H4 (cell line): Measurements from ENCODE around the gene ZNF598. TPM values are rescaled to one million over a fixed set of nuclear protein-coding genes. Genes with fewer than 3 reads are reported as not detected.
"Not testable (repeated sequence)": the region's sequence is repeated elsewhere in the genome, so short reads cannot be mapped to it uniquely, and the experiment has no call there.

Experiments used
- DNase-seq: peaks from one replicate; pipeline ENCODE4 v3.0.0-alpha.2; 2015; ENCODE audit warnings: low spot score
- total RNA-seq: library from RNA; depleted of rRNA; stranded (reverse); fragments of >200 nt; shearing (Covaris generic); gene quantifications from 2 replicates; pipeline ENCODE4 v1.2.3, GENCODE V29; 2014; rRNA removed

Gene ZNF598
- total RNA-seq, 1 experiment from 2014 or later = 5.5 TPM

GRCh38 chr16:1960665-1961630 is 48.7 kb downstream of the ZNF598 start:
- peak; percentile 45 for DNase-seq

DNA sequence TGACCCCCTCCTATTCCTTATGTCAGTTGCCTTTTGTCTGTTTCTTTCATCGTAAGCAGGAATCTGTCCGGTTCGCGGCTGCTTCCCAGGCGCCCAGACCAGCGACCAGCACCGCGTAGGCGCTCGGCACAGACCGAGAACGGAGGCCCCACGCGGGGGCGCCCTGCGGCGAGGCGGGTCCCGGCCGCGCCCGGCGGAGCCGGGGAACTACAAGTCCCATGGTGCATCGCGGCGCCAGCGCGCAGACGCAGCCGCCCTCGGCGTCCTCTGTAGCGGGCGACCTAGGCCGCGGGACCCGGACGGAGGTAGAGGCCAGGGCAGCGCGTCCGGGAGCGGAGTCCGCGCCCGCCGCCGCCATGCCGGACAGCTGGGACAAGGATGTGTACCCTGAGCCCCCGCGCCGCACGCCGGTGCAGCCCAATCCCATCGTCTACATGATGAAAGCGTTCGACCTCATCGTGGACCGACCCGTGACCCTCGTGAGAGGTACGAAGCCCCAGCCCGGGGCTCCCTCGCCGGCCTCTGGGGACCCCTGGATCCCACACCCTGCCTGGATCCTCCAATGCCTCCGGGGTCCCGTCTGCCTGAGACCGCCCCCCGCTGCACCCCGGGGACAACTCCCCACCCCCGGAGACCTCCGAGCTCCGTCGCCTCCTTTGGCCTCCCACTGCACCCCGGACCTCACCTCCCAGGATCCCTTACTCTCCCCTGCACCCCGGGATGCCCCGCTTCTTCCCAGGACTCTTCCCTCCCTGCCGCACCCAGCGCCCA is 50.2 kb downstream of the ZNF598 start, which contains the start of gene NDUFB10:
TSS of gene NDUFB10 (plus strand) at position 270 of the 771 bp plus-strand sequence. CDS start at position 357, 87 bp downstream.
- peak; percentile 80 for DNase-seq

DNA sequence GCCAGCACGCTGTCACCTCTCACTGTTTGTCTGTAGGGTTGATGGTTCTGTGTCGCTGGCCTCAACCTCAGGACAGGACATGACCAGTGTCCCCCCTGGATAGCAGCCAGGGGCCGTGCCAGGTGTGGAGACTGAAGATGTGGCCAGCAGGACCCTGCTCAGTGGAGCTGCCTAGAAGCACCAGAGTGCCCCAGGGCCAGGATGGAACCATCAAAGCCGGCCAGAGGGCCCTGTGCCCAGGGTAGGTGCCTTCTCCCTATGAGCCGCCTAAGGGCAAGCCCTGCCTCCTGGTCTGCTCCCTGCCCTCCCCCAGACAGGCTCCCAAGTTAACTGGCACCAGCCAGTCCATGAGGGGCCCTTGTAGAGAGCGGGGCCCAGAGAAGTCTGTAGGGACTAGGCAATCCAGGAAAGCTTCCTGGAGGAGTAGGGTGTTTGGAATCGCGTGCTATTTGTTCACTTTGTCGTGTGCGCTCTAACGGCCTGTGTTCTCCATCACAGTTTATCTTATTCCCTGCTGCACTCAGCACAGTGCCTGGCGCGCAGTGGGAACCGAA is 50.8 kb downstream of the ZNF598 start:
- DNase-seq = no peak

DNA sequence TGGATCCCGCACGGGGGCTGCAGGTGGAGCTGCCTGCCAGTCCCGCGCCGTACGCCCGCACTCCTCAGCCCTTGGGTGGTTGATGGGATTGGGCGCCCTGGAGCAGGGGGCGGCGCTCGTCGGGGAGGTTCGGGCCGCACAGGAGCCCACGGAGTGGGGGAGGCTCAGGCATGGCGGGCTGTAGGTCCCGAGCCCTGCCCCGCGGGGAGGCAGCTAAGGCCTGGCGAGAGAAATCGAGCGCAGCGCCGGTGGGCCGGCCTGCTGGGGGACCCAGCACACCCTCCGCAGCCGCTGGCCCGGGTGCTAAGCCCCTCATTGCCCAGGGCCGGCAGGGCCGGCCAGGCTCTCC is 51.5 kb downstream of the ZNF598 start:
- not testable (repeated sequence) for DNase-seq

DNA sequence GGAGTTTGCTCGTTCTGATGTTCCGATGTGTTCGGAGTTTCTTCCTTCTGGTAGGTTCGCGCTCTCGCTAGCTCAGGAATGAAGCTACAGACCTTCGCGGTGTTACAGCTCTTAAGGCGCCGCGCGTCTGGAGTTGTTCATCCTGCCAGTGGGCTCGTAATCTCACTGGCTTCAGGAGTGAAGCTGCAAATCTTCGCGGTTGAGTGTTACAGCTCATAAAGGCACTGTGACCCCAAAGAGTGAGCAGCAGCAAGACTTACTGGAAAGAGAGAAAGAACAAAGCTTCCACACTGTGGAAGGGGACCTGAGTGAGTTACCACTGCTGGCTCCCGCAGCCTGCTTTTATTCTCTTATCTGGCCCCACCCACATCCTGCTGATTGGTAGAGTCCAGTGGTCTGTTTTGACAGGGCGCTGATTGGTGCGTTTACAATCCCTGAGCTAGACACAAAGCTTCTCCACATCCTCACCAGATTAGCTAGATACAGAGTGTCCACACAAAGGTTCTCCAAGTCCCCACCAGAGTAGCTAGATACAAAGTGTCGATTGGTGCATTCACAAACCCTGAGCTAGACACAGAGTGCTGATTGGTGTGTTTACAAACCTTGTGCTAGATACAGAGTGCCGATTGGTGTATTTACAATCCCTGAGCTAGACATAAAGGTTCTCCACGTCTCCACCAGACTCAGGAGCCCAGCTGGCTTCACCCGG is 52.0 kb downstream of the ZNF598 start:
- not testable (repeated sequence) for DNase-seq

GRCh38 chr16:1953734-1954133 is 55.9 kb downstream of the ZNF598 start:
- DNase-seq = no peak

- DNase-seq = no peak
Measured at GRCh38 chr16:1950559-1950958, 59.1 kb downstream of the ZNF598 start.

DNA sequence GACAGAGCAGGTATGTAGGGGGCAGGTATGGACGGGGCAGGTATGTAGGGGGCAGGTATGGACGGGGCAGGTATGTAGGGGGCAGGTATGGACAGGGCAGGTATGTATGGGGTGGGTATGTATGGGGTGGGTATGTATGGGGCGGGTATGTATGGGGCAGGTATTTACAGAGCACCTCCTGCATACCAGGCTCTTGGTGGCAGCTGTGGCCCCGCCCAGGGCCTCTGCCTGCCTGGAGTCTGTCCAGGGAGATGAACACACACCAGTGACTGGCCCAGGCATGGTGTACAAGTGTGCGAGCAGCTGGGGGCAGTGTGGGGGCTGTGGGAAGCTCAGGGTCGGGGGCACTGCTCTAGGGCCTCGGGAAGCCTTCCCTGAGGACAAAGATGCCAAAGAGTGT is 59.6 kb downstream of the ZNF598 start:
- no peak for DNase-seq

DNA sequence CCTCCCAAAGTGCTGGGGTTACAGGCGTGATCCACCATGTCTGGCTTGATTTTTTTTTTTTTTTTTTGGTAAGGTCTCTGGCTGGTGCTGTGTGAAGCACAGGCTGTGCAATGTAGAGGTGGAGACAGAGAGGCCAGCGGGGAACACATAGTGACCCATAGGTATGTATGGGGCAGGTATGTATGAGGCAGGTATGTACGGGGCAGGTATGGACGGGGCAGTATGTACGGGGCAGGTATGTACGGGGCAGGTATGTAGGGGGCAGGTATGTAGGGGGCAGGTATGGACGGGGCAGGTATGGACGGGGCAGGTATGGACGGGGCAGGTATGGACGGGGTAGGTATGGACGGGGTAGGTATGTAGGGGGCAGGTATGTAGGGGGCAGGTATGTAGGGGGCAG is 60.1 kb downstream of the ZNF598 start:
- no peak for DNase-seq

Other genes starting within 250 kb of the ZNF598 start
- gene NME3, start 238.3 kb downstream of the ZNF598 start, total RNA-seq = 0.50 TPM in 1 of 2 replicates, not detected in the other
- gene EME2, start 237.0 kb downstream of the ZNF598 start, total RNA-seq = 0.90 and 1.2 TPM in 2 replicates
- gene MRPS34, start 236.7 kb downstream of the ZNF598 start, total RNA-seq = 114 and 125 TPM in 2 replicates
- gene SPSB3, start 227.2 kb downstream of the ZNF598 start, total RNA-seq = 20.1 and 23.9 TPM in 2 replicates
- 38.9 and 112 TPM in 2 replicates for gene NUBP2, start 226.9 kb downstream of the ZNF598 start, total RNA-seq
- gene IGFALS, start 216.1 kb downstream of the ZNF598 start, total RNA-seq = not detected in 2 replicates
- gene HAGH, start 183.0 kb downstream of the ZNF598 start, total RNA-seq = 18.4 and 31.3 TPM in 2 replicates
- 23.8 and 27.6 TPM in 2 replicates for gene FAHD1, start 182.6 kb downstream of the ZNF598 start, total RNA-seq
- gene MEIOB, start 137.7 kb downstream of the ZNF598 start, total RNA-seq = 2.8 and 9.0 TPM in 2 replicates
- not detected in 2 replicates for gene HS3ST6, start 91.4 kb downstream of the ZNF598 start, total RNA-seq
- gene MSRB1, start 66.6 kb downstream of the ZNF598 start, total RNA-seq = 25.3 and 32.7 TPM in 2 replicates
- gene RPL3L, start 55.1 kb downstream of the ZNF598 start, total RNA-seq = not detected in 2 replicates
- gene NDUFB10, start 50.3 kb downstream of the ZNF598 start, total RNA-seq = 360 and 447 TPM in 2 replicates
- gene RPS2, start 45.0 kb downstream of the ZNF598 start, total RNA-seq = 2,920 and 3,088 TPM in 2 replicates
- not detected in 2 replicates for gene RNF151, start 43.0 kb downstream of the ZNF598 start, total RNA-seq
- gene TBL3, start 37.8 kb downstream of the ZNF598 start, total RNA-seq = 50.8 and 55.9 TPM in 2 replicates
- gene NOXO1, start 28.4 kb downstream of the ZNF598 start, total RNA-seq = not detected in 2 replicates
- 13.4 and 15.1 TPM in 2 replicates for gene GFER, start 25.6 kb downstream of the ZNF598 start, total RNA-seq
- gene SYNGR3, start 19.9 kb downstream of the ZNF598 start, total RNA-seq = 3.4 and 7.7 TPM in 2 replicates
- gene NPW, start 10.0 kb upstream of the ZNF598 start, total RNA-seq = 2.7 TPM in 1 of 2 replicates, not detected in the other
- gene NHERF2, start 17.1 kb upstream of the ZNF598 start, total RNA-seq = 33.1 and 33.7 TPM in 2 replicates
- 28.2 and 42.3 TPM in 2 replicates for gene NTHL1, start 38.0 kb upstream of the ZNF598 start, total RNA-seq
- gene TSC2, start 38.2 kb upstream of the ZNF598 start, total RNA-seq = 11.0 and 15.6 TPM in 2 replicates
- gene PKD1, start 126.1 kb upstream of the ZNF598 start, total RNA-seq = 10.9 and 14.1 TPM in 2 replicates
- 1.9 and 3.2 TPM in 2 replicates for gene RAB26, start 138.8 kb upstream of the ZNF598 start, total RNA-seq
- gene TRAF7, start 146.0 kb upstream of the ZNF598 start, total RNA-seq = 58.2 and 71.0 TPM in 2 replicates
- gene CASKIN1, start 186.8 kb upstream of the ZNF598 start, total RNA-seq = 0.02 TPM in 2 replicates
- gene MLST8, start 195.6 kb upstream of the ZNF598 start, total RNA-seq = 22.1 and 28.4 TPM in 2 replicates
- 0.06 and 1.0 TPM in 2 replicates for gene BRICD5, start 201.0 kb upstream of the ZNF598 start, total RNA-seq
- 20.0 and 24.5 TPM in 2 replicates for gene PGP, start 205.0 kb upstream of the ZNF598 start, total RNA-seq
- 8.0 and 9.5 TPM in 2 replicates for gene E4F1, start 213.8 kb upstream of the ZNF598 start, total RNA-seq
- gene DNASE1L2, start 226.6 kb upstream of the ZNF598 start, total RNA-seq = 0.10 TPM in 1 of 2 replicates, not detected in the other
- 37.6 and 48.8 TPM in 2 replicates for gene ECI1, start 241.8 kb upstream of the ZNF598 start, total RNA-seq